H1 (cell line): ENCODE data around the gene FAM53B. TPM values are rescaled to one million over a fixed set of nuclear protein-coding genes. Genes with fewer than 3 reads are reported as not detected.

Source experiments
- CTCF ChIA-PET: fragments of 300-600 bp; sonication (Branson Sonifier 250); formaldehyde crosslinking; loops from one replicate; lab custom pipeline; 2021; ENCODE audit not compliant: partially characterized antibody; lab: Charles Lee
- POLR2A ChIA-PET: fragments of 300-600 bp; sonication (Branson Sonifier 250); formaldehyde crosslinking; loops from one replicate; lab custom pipeline; 2021; ENCODE audit warnings: inconsistent platforms; ENCODE audit not compliant: partially characterized antibody; lab: Charles Lee
- DNase-seq, 2 experiments: peaks; one replicate each; pipeline versions ENCODE4 v3.0.0 to v3.0.0-alpha.2; 2010 to 2022; ENCODE audit warnings: low spot score in 2 of 2, low read depth in 1 of 2, mixed read lengths in 1 of 2
- FAIRE-seq: peaks from 2 replicates; lab custom pipeline; 2011; peaks lifted over from hg19 to GRCh38; lab: Jason Lieb, UNC
- H2AFZ ChIP-seq: 2 replicates; pipeline ENCODE4 v1.8.1; 2012; ENCODE audit warnings: low read length, inconsistent platforms
- H2AK5ac ChIP-seq: 2 replicates; pipeline ENCODE4 v1.6.1; 2013; ENCODE audit warnings: low read depth, low read length
- H2BK120ac ChIP-seq: replicated peaks from 2 replicates; pipeline ENCODE3; 2013; ENCODE audit warnings: low read depth, low read length, inconsistent platforms
- H2BK12ac ChIP-seq: 2 replicates; pipeline ENCODE4 v1.6.1; 2013; ENCODE audit warnings: low read depth, low read length
- H2BK15ac ChIP-seq: 2 replicates; pipeline ENCODE4 v1.6.1; 2013; ENCODE audit warnings: low read length
- H2BK20ac ChIP-seq: 2 replicates; pipeline ENCODE4 v1.6.1; 2013; ENCODE audit warnings: low read length
- H2BK5ac ChIP-seq: 2 replicates; pipeline ENCODE4 v1.6.1; 2013; ENCODE audit warnings: low read depth, low read length
- H3K14ac ChIP-seq: 2 replicates; pipeline ENCODE4 v1.6.1; 2013; ENCODE audit warnings: inconsistent platforms; ENCODE audit not compliant: insufficient read length
- H3K18ac ChIP-seq: 2 replicates; pipeline ENCODE4 v1.6.1; 2013; ENCODE audit warnings: low read length; ENCODE audit errors: extremely low read depth
- H3K23ac ChIP-seq: 2 replicates; pipeline ENCODE4 v1.6.1; 2013; ENCODE audit warnings: inconsistent platforms; ENCODE audit not compliant: insufficient read length
- H3K23me2 ChIP-seq: 2 replicates; pipeline ENCODE4 v1.6.1; 2013; ENCODE audit warnings: low read depth, low read length
- H3K27ac ChIP-seq: 2 replicates; pipeline ENCODE4 v1.6.1; 2011; ENCODE audit warnings: low read depth, low read length, inconsistent platforms
- H3K27me3 ChIP-seq, 4 experiments: replicated peaks in 1 of 4; 1 replicate in 1 of 4; 2 replicates in 3 of 4; pipeline versions ENCODE4 v1.6.1 to v1.8.1; 2011 to 2013; ENCODE audit warnings: low read length in 3 of 4, mild to moderate bottlenecking in 3 of 4, inconsistent platforms in 2 of 4, mixed read lengths in 2 of 4, moderate library complexity in 1 of 4; ENCODE audit not compliant: control insufficient read depth in 3 of 4, insufficient read depth in 3 of 4; ENCODE audit errors: extremely low read depth in 1 of 4
- H3K36me3 ChIP-seq, 4 experiments: 2 replicates each; pipeline versions ENCODE4 v1.6.1 to v1.8.1; 2011 to 2013; ENCODE audit warnings: mild to moderate bottlenecking in 4 of 4, low read length in 3 of 4, moderate library complexity in 2 of 4, control low read depth in 1 of 4, inconsistent platforms in 1 of 4; ENCODE audit not compliant: insufficient read depth in 4 of 4, control insufficient read depth in 2 of 4
- H3K4ac ChIP-seq: replicated peaks from 2 replicates; pipeline ENCODE3; 2013; ENCODE audit warnings: low read length, low read depth, mixed read lengths, inconsistent platforms; ENCODE audit not compliant: insufficient read length
- H3K4me1 ChIP-seq, 4 experiments: replicated peaks in 1 of 4; 1 replicate in 1 of 4; 2 replicates in 3 of 4; pipeline versions ENCODE4 v1.6.1 to v1.8.1; 2011 to 2013; ENCODE audit warnings: low read length in 3 of 4, inconsistent platforms in 2 of 4, mixed read lengths in 1 of 4; ENCODE audit not compliant: insufficient read depth in 4 of 4, control insufficient read depth in 3 of 4
- H3K4me2 ChIP-seq, 2 experiments: 2 replicates each; pipeline versions ENCODE4 v1.6.1 to v1.8.1; 2011 to 2013; ENCODE audit warnings: low read depth in 2 of 2, low read length in 2 of 2, control low read depth in 1 of 2, inconsistent platforms in 1 of 2, mild to moderate bottlenecking in 1 of 2; ENCODE audit not compliant: insufficient read depth in 1 of 2
- H3K4me3 ChIP-seq, 4 experiments: fragments of 200-600, 300-600 bp in 1 of 4; sonication (generic), shearing (Covaris generic), sonication (Bioruptor Twin) in 1 of 4; 2 replicates each; pipeline versions ENCODE4 v1.5.1 to v1.8.1; 2011 to 2016; ENCODE audit warnings: low read length in 4 of 4, low read depth in 3 of 4, control low read depth in 2 of 4, inconsistent platforms in 2 of 4, mild to moderate bottlenecking in 2 of 4, mixed read lengths in 1 of 4, moderate library complexity in 1 of 4; ENCODE audit not compliant: insufficient read depth in 2 of 4; ENCODE audit errors: extremely low read depth in 1 of 4
- H3K56ac ChIP-seq: replicated peaks from 2 replicates; pipeline ENCODE3; 2013; ENCODE audit warnings: low read depth, mild to moderate bottlenecking, mixed read lengths, low read length, inconsistent platforms; ENCODE audit not compliant: insufficient read length
- H3K79me1 ChIP-seq: 2 replicates; pipeline ENCODE4 v1.6.1; 2013; ENCODE audit warnings: low read depth, low read length, control low read depth
- H3K79me2 ChIP-seq, 2 experiments: 2 replicates each; pipeline versions ENCODE4 v1.6.1 to v1.8.1; 2012 to 2013; ENCODE audit warnings: low read length in 2 of 2, mild to moderate bottlenecking in 2 of 2, inconsistent platforms in 1 of 2; ENCODE audit not compliant: insufficient read depth in 2 of 2, control insufficient read depth in 1 of 2
- H3K9ac ChIP-seq, 4 experiments: replicated peaks in 1 of 4; 1 replicate in 1 of 4; 2 replicates in 3 of 4; pipeline versions ENCODE4 v1.6.1 to v1.8.1; 2011 to 2013; ENCODE audit warnings: low read depth in 3 of 4, low read length in 3 of 4, control low read depth in 2 of 4, mild to moderate bottlenecking in 2 of 4, moderate library complexity in 2 of 4, inconsistent platforms in 1 of 4; ENCODE audit errors: extremely low read depth in 1 of 4
- H3K9me3 ChIP-seq, 2 experiments: 2 replicates each; pipeline versions ENCODE4 v1.6.1 to v1.8.1; 2012 to 2013; ENCODE audit warnings: mild to moderate bottlenecking in 2 of 2, moderate library complexity in 2 of 2, control low read depth in 1 of 2, inconsistent platforms in 1 of 2, low read depth in 1 of 2, low read length in 1 of 2, mixed read lengths in 1 of 2; ENCODE audit not compliant: insufficient read depth in 2 of 2
- H4K20me1 ChIP-seq, 2 experiments: replicated peaks in 1 of 2; 2 replicates each; pipeline versions ENCODE3 to v1.8.1; 2011 to 2013; ENCODE audit warnings: inconsistent platforms in 2 of 2, low read length in 2 of 2, mild to moderate bottlenecking in 1 of 2; ENCODE audit not compliant: insufficient read depth in 2 of 2, control insufficient read depth in 1 of 2
- H4K5ac ChIP-seq: 2 replicates; pipeline ENCODE4 v1.6.1; 2013; ENCODE audit warnings: low read length, low read depth, mixed read lengths, inconsistent platforms; ENCODE audit not compliant: insufficient read length
- H4K8ac ChIP-seq: 2 replicates; pipeline ENCODE4 v1.8.0; 2013; ENCODE audit warnings: mild to moderate bottlenecking, moderate library complexity, low read length, inconsistent platforms; ENCODE audit not compliant: insufficient read depth; ENCODE audit errors: extremely low read depth
- H4K91ac ChIP-seq: replicated peaks from 2 replicates; pipeline ENCODE3; 2013; ENCODE audit warnings: low read length, mixed read lengths, inconsistent platforms; ENCODE audit not compliant: insufficient read length
- CBX8 ChIP-seq: fragments of 300-800, 300-1000 bp; sonication (generic); IDR thresholded peaks from 2 replicates; pipeline ENCODE4 v1.7.1; 2016; ENCODE audit warnings: low read depth, low read length, borderline replicate concordance
- EGR1 ChIP-seq: IDR thresholded peaks from 2 replicates; pipeline ENCODE4 v1.6.1; 2011; ENCODE audit warnings: low read depth, low read length, borderline replicate concordance
- GABPA ChIP-seq: IDR thresholded peaks from 2 replicates; pipeline ENCODE4 v1.6.1; 2011; ENCODE audit warnings: mild to moderate bottlenecking, low read length, moderate library complexity, borderline replicate concordance; ENCODE audit not compliant: insufficient read depth
- GTF2F1 ChIP-seq: IDR thresholded peaks from 2 replicates; pipeline ENCODE4 v1.6.1; 2012; ENCODE audit warnings: low read depth, low read length, improper control_type of control experiment, borderline replicate concordance
- HDAC2 ChIP-seq, 2 experiments: fragments of 300-600 bp in 1 of 2; sonication (generic) in 1 of 2; IDR thresholded peaks; 2 replicates each; pipeline ENCODE4 v1.6.1; 2011 to 2012; ENCODE audit warnings: low read depth in 2 of 2, low read length in 2 of 2, mild to moderate bottlenecking in 2 of 2, moderate library complexity in 2 of 2, borderline replicate concordance in 1 of 2, inconsistent platforms in 1 of 2
- HDAC6 ChIP-seq: IDR thresholded peaks from one replicate; pipeline ENCODE4 v1.7.1; 2012; ENCODE audit warnings: low read depth, mild to moderate bottlenecking, inconsistent platforms, low read length, moderate library complexity
- POLR2AphosphoS5 ChIP-seq: IDR thresholded peaks from 2 replicates; pipeline ENCODE4 v1.6.1; 2011; ENCODE audit warnings: low read depth, low read length
- SRF ChIP-seq: IDR thresholded peaks from 2 replicates; pipeline ENCODE4 v1.6.1; 2011; ENCODE audit warnings: mild to moderate bottlenecking, low read depth, low read length, moderate library complexity
- TAF1 ChIP-seq: IDR thresholded peaks from 2 replicates; pipeline ENCODE4 v1.6.1; 2011; ENCODE audit warnings: mild to moderate bottlenecking, low read depth, low read length
- TEAD4 ChIP-seq: IDR thresholded peaks from 2 replicates; pipeline ENCODE4 v1.6.1; 2012; ENCODE audit warnings: low read depth, low read length, inconsistent platforms, mixed read lengths
- USF2 ChIP-seq: IDR thresholded peaks from 2 replicates; pipeline ENCODE4 v1.6.1; 2011; ENCODE audit warnings: low read length, improper control_type of control experiment
- WGBS, 2 experiments: shearing (Covaris generic) in 1 of 2; methylation state at CpG; one replicate each; pipeline versions ENCODE4 v1.1.6 to v1.1.7; 2013 to 2015; ENCODE audit warnings: low lambda C conversion rate in 2 of 2, mixed read lengths in 2 of 2, inconsistent platforms in 1 of 2, low coverage in 1 of 2, missing lambda C conversion rate in 1 of 2; ENCODE audit not compliant: insufficient replicate concordance in 2 of 2, insufficient coverage in 1 of 2, insufficient read length in 1 of 2; ENCODE audit errors: extremely low coverage in 1 of 2, missing lambda C conversion rate in 1 of 2; 5-methylcytosine and 5-hydroxymethylcytosine counted together
- polyA plus RNA-seq, 7 experiments: library from polyadenylated mRNA; depleted of rRNA in 3 of 7; stranded (reverse) in 5 of 7; unstranded in 2 of 7; fragments of >200 nt in 5 of 7; fragments of 200-250 nt in 2 of 7; gene quantifications; 1 replicate in 5 of 7; 2 replicates in 1 of 7; 4 replicates in 1 of 7; pipeline versions ENCODE4 v1.2.1 to v1.2.3, GENCODE V29; 2011 to 2013; ENCODE audit warnings: missing spikeins in 2 of 7, mixed read lengths in 2 of 7
- total RNA-seq: library from RNA; stranded (reverse); fragmentation: NEBNext Ultra II Directional; extraction: Animal tissue kit (Norgen Biotek cat#: 25700); gene quantifications from 2 replicates; pipeline ENCODE4 v1.2.1, GENCODE V29; 2021

Gene FAM53B
- total and polyA plus RNA-seq, 2 of the 8 experiments (the other 6 are each of a cell fraction or from before 2014, with no cell fraction given) = 5.3 to 14.4 TPM

- H4K8ac ChIP-seq = no peak overlapping the region
- no peak for DNase-seq
- no peak overlapping the region for H4K91ac ChIP-seq
- peaks cover 0 to 13% of the 10 kb centered on the region in 2 experiments for H4K20me1 ChIP-seq
- H3K23ac ChIP-seq = no peak overlapping the region
- no peaks in the 10 kb centered on the region for H3K27me3 ChIP-seq
- no peak overlapping the region for H3K4ac ChIP-seq
- no peak overlapping the region for H2BK5ac ChIP-seq
- no peak overlapping the region for H2BK20ac ChIP-seq
- H2AK5ac ChIP-seq = no peak overlapping the region
- H3K23me2 ChIP-seq = no peaks in the 10 kb centered on the region
- no peak overlapping the region for H3K9ac ChIP-seq
- no peak overlapping the region for H3K18ac ChIP-seq
- peaks cover 0 to 4% (median under 1%) of the 10 kb centered on the region in 4 experiments; a peak in 4 of 7 replicates for H3K4me1 ChIP-seq
- no peak for FAIRE-seq
- H3K79me1 ChIP-seq = peaks cover 7% of the 10 kb centered on the region
- H3K14ac ChIP-seq = no peak overlapping the region
- no peak overlapping the region for H3K4me3 ChIP-seq
- H3K4me2 ChIP-seq = no peak overlapping the region
- H2BK15ac ChIP-seq = no peak overlapping the region
- no peak overlapping the region for H2BK120ac ChIP-seq
- no peak overlapping the region for H2BK12ac ChIP-seq
- H3K9me3 ChIP-seq = no peaks in the 10 kb centered on the region
- no peak overlapping the region for H3K27ac ChIP-seq
- no peak overlapping the region for H2AFZ ChIP-seq
- no peaks in the 10 kb centered on the region for H3K36me3 ChIP-seq
- no peak overlapping the region for H4K5ac ChIP-seq
- no peak overlapping the region for H3K56ac ChIP-seq
- CTCF ChIA-PET = interaction anchor here (1.2 to 10.3 kb wide), 4 partner anchors 10 to 196 kb away, joined by 3 to 86 read pairs (median 4); no protein-coding TSS in a partner anchor
- POLR2A ChIA-PET = no interaction called here
- WGBS, 2 experiments = 77% methylated on average over 8 of the region's 8 CpGs; no CpG with 5 or more reads in 1 of the 2 experiments
- no peaks in the 10 kb centered on the region for H3K79me2 ChIP-seq
- TF ChIP-seq HDAC6 (no peak), EGR1 (no peak), TAF1 (no peak), GTF2F1 (no peak), GABPA (no peak), TEAD4 (no peak), USF2 (no peak), POLR2AphosphoS5 (no peak), CBX8 (no peak), SRF (no peak), HDAC2 (IDR thresholded peaks at IDR 0.05; ENCODE audit: borderline replicate concordance in 1 of 2, low read depth in 2 of 2, low read length in 2 of 2) (no peak)
Measured at GRCh38 chr10:124728830-124729661, 15.1 kb downstream of the FAM53B start.
